DMS153 (cell line): ENCODE measurements around the gene AKIRIN2.
"Not testable (repeated sequence)": the region's sequence is repeated elsewhere in the genome, so short reads cannot be mapped to it uniquely, and the experiment has no call there.

Experiments used
- DNase-seq: peaks from one replicate; lab custom pipeline; 2025; lab: John Stamatoyannopoulos, UW

AKIRIN2 gene

DNA sequence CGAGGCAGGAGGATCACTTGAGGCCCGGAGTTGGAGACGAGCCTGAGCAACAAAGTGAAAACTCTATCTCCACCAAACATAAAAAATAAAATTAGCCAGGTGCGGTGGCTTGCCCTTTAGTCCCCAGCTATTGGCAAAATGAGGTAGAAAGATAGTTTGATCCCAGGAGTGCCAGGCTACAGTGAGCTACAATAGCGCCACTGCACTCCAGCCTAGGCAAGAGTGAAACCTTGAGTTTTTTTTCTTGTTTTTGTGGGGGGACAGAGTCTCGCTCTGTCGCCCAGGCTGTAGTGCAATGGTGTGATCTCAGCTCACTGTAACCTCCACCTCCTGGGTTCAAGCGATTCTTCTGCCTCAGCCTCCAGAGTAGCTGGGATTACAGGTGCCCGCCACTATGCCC is 14.1 kb downstream of the AKIRIN2 start:
- not testable (repeated sequence) for DNase-seq

DNA sequence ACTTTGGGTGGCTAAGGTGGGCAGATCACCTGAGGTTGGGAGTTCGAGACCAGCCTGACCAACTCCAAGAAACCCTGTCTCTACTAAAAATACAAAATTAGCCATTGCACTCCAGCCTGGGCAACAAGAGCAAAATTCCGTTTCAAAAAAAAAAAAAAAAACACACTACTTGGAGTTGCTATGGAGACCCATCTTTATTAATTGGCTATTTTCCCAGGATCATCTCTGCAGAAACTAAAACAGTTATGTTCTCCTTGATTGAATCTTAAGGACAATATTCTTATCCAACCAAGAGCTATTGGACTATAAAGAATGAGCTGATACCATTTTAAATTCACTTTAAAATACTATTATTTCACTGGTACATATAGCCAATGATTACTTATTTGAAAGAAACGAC is 14.7 kb downstream of the AKIRIN2 start:
- DNase-seq: no peak

DNA sequence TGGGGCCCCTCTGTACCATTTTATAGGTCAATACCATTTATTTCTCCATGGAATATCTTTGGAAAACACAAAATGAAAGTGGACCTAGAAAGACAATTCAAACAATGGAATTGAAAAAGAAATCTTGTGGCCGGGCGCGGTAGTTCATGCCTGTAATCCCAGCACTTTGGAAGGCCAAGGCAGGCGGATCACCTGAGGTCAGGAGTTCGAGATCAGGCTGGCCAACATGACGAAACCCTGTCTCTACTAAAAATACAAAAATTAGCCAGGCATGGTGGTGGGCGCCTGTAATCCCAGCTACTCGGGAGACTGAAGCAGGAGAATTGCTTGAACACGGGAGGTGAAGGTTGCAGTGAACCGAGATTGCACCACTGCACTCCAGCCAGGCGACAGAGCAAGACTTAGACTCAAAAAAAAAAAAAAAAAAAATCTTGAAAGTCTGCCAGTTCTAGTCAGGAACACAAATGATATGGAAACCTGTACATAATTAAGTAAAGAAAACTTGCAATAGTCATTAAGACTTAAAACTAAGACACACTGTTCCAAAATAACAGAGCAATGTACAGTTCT is 15.3 kb downstream of the AKIRIN2 start:
- DNase-seq: not testable (repeated sequence)

DNA sequence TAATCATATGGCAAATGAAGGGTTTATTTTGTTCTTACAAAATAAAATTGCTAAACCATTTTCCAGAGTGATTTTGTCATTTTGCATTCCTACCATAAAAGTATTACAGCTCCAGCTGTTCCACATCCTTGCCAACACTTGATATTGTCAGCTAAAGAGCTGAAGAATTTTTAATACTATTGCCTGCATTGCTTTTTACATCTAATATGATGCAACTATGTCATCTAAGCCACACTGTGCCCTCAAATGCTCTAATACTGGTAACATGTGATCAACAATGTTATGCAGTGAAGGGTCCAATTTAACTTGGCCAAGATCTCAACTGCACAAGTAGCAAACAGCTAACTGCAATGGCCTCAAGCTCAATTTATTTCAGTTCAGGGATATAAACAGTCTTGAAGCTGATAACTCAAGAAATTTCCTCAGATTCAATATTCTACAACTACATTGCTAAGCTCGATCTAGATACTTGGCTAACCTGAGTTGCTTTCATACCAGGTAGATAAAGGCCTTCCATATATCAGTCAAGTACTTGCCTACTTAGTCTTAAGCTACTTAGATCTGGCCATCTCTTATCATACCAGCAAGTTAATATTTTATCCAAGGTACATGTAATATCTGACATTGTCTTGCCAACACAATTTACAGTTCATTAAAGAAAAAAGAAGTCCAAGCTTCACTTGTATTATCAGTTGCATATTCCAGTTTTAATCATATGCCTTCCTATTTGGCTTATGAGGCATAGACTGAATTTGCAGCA is 17.0 kb downstream of the AKIRIN2 start:
- DNase-seq: no peak

DNA sequence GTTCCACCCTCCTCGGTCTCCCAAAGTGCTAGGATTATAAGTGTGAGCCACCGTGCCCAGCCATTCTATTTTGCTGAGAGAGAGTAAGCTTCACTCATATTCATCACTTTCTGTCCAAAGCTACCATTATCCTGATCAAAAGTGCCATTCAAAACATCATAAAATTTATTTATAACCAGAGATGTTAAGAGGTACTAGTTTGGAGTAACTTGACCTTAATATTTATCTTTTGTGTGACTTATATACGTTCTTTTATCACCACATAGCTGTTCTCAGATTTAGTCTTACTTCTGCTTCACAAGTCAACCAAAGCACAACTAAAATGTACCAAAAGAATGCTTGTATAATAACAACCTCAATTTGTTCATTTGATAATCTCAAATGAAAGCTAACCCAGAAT is 18.1 kb downstream of the AKIRIN2 start:
- DNase-seq: no peak

DNA sequence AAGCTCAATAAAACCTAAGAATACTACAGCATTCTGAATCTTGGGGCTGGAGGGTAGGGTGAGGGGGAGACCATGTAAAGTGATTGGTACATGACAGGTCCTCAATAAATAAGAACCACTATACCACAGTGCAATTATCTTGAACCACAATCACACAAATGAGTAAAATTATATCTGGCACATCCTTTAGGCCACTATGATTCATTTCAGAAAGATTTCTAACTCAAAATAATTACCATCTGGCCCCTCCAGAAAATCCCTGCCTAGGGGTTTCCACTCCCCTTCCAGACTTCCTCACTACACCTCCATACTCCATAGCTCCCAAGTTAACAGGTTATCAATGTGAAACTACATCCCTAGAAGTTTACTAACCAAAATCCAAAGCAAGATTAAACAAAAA is 19.7 kb downstream of the AKIRIN2 start:
- no peak for DNase-seq

DNA sequence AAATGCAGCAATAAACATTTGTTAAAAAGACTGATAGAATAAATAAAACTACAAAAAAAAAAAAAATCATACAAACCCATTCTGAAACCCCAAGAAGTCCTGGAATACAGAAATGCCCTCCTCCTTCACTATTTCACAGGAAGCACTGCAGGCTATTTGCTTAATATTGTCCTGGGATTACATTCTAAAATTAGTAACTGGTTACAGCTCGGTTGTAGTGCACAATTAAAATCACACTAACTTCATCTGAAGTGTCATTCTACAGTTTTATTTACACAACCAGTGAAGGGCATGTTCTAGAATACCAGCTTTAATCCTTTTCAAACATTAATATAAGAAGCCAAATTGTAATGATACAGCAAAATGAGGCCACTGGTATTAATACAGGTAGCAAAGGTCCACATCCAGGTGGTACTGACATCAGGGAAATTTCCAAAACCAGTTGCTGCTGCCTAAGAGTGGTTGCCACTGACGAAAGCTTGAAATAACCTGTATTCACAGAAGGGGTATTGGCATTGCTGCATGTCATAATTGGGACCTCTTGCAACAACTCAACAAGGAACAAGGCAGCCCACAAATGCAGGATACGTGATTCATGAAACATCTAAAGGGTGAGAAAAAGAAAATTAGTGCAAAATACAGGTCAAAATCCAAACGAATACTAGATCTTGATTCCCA is 26.9 kb downstream of the AKIRIN2 start:
- DNase-seq: peak; percentile 27

DNA sequence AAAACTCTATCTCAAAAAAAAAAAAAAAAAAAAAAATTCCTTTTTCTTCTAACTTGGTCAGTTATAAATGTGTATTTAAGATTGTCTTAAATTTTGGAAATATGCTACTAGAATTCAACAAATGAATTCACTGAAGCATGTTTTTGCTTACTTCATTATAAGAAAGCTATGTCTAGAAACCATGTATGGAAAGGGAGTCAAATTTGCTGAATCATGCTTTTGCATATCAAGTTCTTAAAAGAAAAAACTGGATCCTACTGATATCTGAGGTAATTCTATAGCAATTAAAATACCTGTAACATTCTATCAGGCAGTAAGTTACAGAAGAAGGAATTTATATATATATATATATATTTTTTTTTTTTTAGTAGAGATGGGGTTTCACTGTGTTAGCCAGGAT is 27.7 kb downstream of the AKIRIN2 start:
- DNase-seq: no peak

DNA sequence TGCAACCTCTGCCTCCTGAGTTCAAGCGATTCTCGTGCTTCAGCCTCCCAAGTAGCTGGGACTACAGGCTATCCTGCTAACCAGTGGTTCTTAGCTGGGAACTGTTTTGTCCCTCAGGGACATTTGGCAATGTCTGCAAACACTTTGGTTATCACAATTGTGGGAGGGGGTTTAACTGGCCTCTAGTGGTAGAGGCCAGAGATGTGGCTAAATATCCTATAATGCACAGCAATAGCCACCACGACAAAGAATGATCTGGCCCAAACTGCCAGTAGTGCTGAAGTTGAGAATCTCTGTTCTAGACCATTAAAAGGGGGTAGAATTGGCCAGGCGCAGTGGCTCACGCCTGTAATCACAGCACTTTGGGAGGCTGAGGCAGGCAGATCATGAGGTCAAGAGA is 28.8 kb downstream of the AKIRIN2 start:
- no peak for DNase-seq

DNA sequence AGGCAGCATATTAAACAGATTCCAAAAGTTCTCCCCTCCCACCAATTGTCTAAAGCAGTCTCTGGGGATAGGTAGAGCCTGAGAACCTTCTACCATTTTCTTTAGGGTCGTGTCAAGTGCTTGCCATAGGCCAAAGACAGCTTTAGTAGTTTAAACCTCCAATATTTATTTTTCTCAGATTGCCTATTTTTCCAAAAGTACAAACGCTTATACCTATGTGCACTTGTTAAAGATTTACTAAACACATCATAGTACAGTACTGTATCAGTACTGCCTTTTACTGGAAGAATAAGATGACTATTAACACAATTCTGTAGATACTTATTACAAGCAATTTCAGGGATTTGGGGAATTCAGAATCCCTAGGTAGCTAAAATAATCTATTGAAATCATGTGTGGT is 29.4 kb downstream of the AKIRIN2 start:
- no peak for DNase-seq

DNA sequence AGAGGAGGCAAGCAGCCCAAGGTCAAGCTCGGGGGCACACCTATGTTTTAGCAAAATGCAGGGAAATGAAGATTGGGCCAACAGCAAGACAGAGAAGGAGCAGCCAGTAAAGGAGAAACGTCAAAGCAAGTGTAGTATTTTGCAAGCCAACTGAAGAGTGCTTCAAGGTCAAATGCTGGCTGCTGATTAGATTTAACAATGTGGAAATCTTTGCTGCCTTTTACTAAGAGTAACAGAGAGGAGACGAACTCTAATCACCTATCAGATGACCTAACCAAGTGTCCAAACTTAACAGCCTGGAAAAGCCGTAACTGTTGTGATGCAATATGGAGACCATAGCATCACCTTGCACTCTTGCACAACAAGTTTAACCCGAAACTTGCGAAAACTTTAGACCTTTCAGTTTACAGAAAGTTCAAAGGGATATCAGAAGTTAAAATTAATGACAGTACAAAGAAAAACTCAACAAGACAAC is 30.4 kb downstream of the AKIRIN2 start:
- DNase-seq: no peak

DNA sequence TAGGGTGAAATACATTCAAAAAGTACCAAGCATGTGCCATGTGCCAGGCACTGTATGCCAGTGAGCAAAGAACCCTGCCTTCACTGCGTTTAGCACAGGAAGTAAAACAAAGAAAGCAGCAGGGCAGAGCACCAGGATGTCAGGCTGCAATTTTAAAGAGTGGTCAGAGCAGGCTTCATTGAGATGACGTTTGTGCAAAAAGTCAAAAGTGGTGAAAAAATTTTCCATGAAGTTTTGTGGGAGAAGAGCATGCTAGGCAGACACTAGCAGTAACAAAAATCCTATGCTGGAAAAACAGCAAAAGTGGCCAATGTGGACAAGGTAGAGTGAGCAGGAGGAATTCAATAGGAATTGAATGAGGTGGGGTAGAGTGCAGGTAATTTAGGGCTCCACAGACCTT is 31.3 kb downstream of the AKIRIN2 start:
- no peak for DNase-seq

DNA sequence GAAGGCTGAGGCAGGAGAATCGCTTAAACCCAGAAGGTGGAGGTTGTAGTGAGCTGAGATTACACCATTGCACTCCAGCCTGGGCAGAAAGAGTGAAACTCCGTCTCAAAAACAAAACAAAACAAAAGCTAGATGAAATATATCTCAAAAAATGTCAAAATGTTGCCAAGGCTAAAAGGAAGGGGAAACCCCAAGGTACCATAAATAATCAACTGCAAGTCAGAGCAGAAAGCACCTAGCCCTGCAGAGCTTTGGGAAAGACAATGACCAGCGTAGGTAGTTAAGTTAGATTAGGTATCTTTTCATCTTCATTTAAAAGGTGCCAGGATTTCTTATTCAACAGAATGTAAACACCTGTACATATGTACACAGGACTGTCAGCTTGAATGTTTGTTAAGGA is 33.0 kb downstream of the AKIRIN2 start:
- no peak for DNase-seq

DNA sequence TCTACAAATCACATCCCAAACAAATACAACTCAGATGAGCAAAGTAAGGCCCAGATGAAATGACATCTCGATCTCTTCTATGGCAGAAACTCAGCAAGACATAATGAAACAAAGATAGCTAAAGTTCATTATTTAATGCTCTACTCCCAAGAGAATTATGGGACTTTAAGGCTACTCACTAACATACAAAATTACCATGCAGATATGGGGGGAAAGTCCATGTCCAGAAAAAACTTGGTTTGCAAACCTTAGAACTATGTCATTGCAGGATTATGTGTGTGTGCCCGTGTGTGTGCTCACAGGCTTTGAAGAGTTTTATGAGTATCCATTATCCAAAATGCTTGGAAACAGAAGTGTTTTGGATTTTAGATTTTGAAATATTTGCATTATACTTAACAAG is 34.0 kb downstream of the AKIRIN2 start:
- no peak for DNase-seq

DNA sequence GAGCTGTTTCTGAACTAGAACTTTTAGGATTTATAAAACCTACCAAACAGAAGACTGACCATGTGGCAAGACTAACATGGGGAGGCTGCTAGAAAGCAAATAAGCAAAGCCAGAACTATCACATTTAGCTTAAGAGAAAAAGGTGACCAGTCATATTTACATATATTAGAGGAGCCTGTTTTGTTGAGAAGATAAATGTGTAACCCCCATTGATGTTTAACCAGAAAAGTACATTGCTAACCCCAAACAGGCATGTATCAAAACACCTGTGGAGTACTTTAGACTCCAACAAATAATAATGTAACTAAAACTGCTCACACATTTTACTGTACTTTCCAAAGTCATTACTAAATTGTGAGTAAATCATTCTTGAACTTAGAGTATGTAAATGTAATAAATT is 35.0 kb downstream of the AKIRIN2 start:
- DNase-seq: no peak

DNA sequence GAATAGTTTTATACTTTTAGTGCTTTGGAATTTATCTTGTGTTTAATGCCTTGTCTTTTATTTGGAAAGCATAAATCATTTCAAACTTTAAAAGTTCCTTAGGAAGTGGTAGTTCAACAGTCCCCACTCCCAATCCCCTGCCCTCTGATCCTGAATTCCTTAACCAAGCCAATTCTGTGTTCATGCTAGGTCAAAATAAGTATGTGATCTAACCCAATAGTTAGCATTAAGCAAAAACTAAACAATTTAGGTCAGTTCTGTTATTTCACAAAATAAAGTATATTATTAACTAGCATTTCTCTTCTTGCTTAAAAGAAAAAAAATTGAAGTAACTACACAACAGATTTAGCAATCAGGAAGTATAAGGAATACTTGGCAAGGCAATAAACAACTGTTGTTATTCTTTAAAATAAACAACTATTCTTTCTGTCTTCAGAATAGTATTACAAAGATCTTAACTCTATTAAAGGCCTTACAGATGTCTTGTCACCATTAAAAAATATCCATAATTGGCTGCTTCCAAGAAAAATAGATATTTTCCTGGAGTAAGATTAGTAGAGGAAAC is 37.0 kb downstream of the AKIRIN2 start:
- DNase-seq: no peak

DNA sequence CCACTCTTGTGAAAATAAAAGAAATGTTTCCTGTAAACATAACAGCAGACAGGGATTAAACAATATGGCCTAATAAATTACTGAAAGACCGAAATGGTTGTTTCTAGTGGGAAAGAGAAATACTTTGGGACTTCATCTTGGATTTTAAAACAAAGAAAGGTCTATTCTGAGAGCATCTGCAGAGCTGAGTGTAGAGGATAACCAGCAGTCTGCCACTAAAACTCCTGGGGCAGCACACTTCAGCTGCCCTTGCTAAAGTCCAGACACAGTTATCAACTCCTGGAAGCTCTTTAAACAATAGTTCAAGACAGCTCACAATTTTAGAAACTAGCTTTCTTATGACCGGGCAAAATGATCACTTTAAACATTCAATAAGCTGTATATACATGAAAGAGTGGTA is 38.6 kb downstream of the AKIRIN2 start:
- no peak for DNase-seq

DNA sequence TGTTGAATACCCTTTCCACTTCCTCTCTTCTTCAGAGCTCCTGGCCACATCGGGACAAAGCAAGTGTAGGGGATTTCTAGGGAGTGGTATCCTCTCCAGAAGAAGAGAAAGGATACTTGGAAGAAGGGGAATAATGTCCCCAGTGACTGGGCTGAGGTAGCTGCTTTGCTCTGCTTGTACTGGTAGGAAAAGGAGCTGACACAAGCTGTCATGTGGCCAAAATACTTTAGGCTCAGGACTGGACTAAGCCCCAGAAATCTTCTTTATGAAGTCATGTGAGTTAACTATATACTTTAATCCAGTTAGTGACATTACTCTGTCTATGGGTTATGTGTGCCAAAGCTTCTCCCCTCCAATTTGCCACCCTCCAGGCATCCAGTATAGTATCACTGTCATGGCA is 40.5 kb downstream of the AKIRIN2 start:
- no peak for DNase-seq

DNA sequence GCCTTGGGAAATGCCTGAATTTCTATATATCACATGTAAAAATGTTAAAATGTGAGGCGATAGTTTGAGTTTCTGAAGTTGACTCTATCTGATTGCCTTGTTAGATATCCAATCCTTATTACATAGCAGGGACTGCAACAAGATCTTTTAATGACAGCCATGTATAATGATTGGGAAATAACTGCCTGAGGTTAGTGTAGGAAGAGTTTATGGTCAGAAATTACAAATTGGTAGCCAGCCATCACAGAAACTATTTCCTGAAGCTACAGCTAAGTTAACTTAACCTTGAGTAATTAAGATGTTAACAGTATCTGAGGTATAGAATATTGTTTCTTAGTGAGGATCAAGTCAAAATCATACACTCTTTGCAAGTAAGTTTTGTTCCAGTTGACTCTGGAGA is 41.0 kb downstream of the AKIRIN2 start:
- no peak for DNase-seq

DNA sequence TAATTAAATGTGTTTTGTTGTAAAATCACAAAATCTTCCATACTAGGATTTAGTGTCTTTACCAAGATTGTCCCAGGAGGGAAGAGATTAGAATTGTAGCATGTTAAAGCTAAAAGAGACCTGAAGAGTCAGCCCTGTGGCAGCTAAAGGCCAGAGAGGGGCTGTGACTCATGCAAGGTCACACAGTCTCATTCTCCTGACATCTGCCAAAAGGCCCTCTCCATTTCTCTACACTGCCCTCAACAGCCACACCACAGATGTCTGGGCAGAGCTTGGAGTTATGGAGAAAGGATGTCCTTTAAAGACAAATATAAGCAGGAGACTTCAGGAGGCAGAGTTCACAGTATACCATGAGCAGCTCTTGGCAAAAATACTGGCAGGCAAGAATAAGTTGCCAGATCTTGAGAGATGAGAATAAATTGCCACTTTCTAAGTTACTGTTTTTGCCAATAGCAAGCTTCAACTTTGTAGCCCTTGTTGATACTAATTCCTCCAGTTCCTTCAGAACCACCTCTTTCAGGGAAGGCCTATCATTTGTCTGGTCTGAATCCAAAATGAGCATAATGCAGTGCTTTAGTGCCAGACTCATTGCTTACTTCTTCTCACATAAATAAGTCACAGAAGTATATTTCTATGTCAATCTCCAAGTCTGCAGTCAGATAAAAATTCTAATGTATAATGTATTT is 41.7 kb downstream of the AKIRIN2 start:
- DNase-seq: no peak

DNA sequence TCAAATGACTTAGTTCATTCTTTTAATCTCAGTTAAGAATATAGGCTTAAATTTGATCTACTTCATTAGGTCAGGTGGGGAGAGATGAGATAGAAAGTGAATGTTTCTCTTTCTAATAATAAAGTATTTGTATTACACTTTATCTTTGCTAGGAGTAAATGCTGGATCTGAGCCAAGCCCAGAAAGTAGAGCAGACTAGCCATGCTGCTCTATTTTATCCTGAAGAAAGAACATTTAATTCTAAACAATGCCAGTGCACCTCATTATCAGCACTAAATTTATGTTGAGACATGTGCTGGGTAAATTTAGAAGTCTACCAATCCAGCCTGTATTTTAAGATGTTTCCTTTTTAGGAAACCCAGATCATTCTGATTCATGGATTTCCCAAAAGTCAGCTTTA is 43.5 kb downstream of the AKIRIN2 start:
- DNase-seq: no peak

DNA sequence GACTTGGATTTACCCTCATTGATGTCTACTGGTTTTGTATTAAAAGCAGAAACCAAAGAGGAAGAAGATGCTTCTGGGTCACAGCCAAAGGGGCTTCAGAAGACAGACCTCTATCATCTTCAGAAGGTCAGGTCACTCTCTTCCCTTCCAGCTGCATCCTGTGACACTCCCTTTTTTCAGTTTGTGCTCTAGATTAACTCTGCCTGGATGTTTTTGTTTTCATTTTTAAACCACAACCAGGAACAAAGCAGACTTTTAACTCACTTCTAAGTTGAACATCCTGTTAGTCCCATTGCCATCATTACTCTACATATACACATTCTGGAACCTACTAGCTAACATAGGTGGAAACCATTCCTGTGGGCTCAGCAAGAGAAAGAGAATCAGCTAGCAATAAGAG is 45.2 kb downstream of the AKIRIN2 start:
- DNase-seq: no peak

DNA sequence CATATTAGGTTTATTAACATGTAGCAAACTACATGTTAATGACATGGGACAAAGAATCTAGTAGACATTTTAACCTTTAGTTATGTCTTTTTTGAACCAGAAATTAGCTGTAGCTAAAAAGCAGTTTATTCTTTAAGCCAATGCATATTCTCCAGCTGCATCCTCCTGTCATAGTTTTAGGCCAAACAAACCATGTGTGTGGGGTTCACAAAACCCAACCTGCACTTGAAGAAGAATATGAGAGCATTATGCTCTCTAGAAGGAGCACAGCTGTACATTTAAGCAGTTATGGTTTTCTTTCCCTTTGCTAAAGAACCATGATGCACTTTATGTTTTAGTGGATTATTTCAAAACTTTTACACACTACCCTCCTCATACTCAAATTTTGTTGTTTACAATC is 46.2 kb downstream of the AKIRIN2 start:
- no peak for DNase-seq
